HS-5 (cell line): ENCODE data around the gene NINL.
"Not testable (repeated sequence)": the region's sequence is repeated elsewhere in the genome, so short reads cannot be mapped to it uniquely, and the experiment has no call there.

Experiments used
- DNase-seq: peaks from one replicate; pipeline ENCODE4 v3.0.0-alpha.2; 2012; ENCODE audit warnings: low read depth

NINL gene

DNA sequence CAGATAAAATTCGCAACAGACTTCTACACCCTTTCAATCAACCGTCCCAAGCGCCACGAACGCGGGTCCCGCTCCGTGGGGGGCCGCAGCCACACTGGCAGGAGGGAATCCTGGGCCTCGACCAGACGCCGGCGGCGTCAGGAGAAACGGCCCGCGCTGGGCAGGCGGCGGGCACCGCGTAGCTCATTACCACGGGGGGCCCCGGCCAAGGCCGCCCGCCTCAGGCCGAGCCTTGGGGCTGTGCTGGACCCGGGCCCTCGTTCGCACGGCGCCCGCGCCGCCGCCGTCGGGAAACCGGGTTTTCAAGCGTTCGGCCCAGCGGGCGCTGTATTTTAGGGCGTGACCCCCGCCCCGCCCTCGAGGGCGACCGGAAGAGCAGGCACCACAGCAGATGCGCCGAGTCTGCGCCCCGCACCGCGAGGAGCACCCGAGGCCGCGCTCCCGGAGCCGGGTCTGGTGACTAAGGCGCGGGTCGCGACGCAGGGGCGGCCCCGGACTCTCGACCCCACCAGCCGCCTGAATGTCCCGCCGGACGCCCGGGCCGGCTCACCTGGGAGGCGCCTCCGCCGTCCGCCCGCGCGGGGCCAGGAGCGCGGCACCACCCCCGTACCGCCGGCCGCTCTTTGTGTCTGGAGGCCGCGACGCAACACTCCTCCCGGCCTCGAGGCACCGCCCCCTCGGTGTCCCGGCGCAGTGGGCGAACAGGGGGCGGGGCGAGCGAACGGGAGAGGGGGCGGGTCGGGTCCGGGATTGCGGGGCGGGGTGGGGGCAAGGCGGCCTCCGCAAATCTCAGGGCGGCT lies at the start of gene NINL:
NINL (minus strand) TSS at position 627 of the 800 bp plus-strand sequence. CDS start 58,944 bp downstream, outside the sequence.
- no peak for DNase-seq

DNA sequence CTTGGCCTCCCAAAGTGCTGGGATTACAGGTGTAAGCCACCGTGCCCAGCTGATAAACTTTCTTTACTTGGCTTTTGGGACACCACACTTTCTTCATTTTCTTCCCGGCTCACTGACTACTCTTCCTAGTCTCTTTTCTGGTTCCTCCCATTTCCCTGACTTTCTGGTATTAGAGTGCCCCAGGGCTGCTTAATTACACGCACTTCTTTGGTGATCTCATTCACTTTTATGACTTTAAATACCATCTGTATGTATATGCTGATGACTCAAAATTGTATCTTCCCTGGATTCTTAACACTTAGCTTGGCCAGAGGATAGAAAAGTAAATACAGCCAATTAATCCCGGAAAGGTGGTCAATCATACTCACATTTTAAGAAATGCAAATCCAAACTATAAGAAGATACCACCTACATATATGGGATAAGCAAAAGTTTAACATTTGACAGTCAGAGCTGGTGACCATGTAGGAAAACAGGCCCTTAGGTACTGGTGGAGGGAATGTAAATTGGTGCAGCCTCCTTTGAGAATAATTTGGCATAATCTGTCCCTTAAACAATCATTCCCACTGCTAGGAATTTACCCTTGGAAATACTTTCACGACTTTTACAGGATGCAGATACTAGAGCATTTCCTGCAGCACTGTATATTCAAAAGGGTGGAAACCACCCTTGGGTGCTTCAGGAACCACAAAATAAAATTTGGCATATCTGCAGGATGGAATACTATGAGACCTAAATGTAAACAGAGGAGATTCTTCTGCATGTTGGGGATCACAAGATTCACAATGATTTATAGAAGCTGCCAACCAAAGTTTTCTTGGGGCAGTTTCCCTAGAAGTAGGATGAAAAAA lies 47.8 kb upstream of the NINL start:
- DNase-seq, result peak; percentile 64

DNA sequence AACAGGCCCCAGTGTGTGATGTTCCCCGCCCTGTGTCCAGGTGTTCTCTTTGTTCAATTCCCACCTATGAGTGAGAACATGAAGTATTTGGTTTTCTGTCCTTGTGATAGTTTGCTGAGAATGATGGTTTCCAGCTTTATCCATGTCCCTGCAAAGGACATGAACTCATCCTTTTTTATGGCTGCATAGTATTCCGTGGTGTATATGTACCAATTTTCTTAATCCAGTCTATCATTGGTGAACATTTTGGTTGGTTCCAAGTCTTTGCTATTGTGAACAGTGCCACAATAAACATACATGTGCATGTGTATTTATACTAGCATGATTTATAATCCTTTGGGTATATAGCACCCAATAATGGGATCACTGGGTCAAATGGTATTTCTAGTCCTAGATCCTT lies 45.3 kb upstream of the NINL start:
- DNase-seq, result not testable (repeated sequence)

GRCh38 chr20:25629816-25630499 lies 44.6 kb upstream of the NINL start:
- no peak for DNase-seq

DNA sequence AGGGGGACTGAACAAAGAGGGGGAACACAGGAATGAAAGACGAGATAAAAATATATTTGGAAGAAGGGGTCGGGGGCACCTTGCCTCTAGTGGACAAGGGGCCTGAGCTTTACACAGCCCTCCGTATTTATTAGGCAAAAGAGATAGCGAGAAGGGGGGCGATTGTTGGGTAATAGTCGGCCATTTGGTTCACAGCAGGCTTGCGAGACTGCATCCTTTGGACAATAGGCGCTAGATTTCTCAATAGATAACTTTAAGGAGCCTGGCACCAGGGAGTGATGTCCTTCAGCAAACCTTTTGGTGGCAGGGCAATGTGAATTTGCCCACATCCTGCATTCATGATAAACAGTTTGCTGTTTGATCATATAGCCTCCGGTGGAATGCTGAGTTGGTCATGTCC lies 41.4 kb upstream of the NINL start:
- no peak for DNase-seq

DNA sequence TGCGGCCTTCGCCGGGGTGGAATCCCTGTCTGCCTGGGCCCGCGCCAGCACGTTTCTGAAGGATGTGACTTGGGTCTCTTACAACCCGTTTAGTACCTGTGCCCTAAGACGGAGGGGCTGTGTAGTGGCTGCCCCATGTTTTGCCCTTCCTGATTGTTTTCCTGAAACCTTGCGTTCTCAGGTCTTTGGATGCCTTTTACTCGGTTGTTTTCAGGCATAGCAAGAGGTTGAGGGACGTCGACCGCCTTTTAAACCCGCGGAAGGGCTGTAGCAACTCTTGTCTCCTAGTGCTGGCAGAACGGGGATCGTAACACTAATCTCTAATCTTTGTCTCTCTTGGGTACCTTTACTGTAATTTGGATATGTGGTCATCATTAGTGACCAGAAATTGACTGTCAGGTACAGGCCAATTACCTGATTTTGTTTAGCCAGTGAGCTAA lies 39.2 kb upstream of the NINL start:
- DNase-seq, result peak; percentile 20

DNA sequence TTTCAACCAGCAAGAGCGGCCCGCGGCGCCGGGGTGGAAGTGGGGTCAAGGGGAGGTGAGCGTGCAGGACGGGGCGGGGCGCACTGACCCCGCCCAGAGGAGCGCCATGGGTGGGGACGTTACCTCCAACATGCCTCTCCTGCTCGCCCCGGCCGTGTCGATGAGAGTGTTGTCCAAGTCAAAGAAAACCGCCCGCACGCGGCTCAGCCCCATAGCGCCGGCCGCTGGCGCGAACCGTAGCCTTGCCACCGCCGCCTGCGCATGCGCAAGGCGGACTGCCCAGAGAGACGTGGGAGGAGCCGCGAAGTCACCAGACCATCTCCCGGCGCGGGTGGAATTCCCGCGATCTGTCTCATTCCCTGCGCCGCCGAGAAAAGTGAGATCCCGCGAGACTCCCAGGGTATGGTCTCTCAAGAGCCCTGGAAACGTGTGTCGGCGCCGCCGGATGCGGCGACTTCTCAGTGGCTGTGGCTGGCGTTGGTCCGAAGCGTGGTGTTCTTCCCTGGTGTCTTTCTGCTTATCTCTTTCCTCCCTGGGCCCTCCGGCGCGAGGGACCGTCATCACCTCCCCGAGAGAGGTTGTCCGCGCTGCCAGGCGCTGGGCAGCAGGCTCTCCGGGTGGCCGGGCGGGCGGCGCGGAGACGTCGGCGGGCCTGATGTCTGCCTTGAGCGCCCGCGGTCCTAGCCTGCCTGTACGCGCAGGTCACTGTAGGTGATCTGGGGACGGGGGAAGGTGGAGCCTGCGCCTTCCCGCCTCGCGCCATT lies 38.6 kb upstream of the NINL start, which contains the start of gene NANP:
NANP (minus strand) TSS at position 279 of the 764 bp plus-strand sequence; CDS start at position 213, 66 bp downstream.
- peak; percentile 95 for DNase-seq

- DNase-seq, result peak; percentile 11
Observed at GRCh38 chr20:25623225-25623735, 37.9 kb upstream of the NINL start.

DNA sequence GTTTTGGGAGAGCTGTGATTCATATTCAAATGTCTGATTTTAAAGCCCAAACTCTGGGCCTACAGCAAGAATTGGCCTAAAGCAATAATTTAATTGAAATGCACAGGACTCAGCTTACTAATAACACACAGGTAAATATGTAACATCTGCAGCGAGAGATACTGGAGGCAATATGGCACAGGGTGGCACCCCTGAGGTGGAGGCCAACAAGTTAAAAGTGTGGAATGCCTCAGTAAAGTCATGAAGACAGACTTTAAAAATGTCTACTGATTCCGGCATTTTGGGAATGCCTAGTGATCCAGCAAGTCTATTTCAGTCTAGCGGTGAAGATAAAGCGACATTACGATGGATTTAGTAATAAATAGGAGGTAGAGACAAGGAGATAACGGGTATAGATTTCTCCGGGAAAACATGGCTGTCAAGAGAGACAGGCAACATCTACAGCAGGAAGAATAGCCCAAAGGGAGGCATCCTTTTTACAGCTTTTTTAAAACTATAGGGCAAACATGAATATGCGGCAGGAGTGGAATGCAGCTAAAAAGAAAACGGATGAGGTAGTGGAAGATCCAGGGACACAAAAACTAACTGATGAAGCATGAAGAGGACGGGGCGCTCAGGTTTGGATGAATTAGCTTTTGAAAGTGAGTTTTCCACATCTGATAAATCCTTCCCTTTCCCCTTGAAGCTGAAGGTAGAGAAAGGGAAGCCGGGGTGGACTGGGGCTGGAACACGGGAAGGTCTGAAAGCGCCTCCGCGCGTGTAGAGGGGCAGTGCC lies 37.3 kb upstream of the NINL start:
- DNase-seq, result peak; percentile 3

- DNase-seq, result no peak
Observed at GRCh38 chr20:25622049-25622448, 36.7 kb upstream of the NINL start.

GRCh38 chr20:25619514-25619913 lies 34.2 kb upstream of the NINL start:
- no peak for DNase-seq

- DNase-seq, result no peak
Observed at GRCh38 chr20:25608774-25609173, 23.4 kb upstream of the NINL start.

DNA sequence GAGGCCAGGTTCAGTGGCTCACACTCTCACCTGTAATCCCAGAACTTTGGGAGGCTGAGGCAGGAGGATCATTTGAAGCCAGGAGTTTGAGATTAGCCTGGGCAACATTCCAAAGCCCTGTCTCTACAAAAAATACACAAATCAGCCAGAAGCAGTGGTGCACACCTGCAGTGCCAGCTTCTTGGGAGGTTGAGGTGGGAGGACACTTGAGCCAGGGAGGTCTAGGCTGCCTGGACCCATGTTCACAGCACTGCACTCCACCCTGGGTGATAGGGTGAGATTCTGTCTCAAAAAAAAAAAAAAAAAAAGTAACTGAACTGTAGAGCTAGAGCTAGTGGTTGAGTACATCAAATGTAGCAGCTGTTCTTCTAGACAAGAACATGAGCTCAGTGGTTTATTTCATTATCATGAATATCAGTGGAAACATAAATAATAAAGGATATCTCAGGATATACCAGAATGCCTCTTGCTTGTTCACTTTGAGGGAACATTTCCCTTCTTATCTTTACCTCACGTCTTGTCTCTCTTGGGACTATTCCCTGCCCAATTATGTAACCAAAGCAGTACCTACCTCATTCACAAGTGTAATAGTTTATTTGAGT lies 20.9 kb upstream of the NINL start:
- no peak for DNase-seq

- no peak for DNase-seq
Observed at GRCh38 chr20:25605148-25605547, 19.8 kb upstream of the NINL start.

DNA sequence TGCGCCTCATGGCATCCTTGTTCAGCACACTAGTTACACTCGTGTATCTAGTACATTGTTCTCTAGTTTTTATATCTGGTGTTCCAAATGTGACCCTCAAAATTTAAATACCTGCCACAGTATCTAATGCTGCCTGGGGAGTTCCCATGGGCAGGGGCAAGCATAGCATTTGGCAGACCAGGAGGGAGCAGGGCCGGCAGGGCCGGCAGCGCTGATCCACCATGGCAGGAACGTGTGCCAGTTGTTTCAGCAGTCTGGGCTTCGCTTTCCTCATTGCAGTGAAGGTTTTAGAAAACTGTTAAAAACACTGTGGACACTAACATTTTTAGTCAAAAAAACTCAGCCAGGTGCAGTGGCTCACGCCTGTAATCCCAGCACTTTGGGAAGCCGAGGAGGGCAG lies 19.3 kb upstream of the NINL start:
- DNase-seq, result no peak

DNA sequence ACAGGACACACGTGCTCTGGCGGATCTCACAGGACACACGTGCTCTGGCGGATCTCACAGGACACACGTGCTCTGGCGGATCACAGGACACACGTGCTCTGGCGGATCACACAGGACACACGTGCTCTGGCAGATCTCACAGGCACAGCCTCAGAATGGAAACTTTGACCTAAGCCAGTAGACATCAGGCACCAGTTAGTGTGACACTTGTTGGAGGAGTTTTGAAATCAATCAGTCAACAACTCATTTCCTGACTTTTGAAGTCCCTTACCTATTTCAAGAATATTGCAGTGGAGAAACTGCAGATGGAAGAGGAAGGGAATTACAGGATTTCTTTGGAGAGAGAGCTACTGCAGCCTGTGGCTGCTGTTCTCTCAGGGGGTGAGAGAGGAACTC lies 17.6 kb upstream of the NINL start:
- not testable (repeated sequence) for DNase-seq

DNA sequence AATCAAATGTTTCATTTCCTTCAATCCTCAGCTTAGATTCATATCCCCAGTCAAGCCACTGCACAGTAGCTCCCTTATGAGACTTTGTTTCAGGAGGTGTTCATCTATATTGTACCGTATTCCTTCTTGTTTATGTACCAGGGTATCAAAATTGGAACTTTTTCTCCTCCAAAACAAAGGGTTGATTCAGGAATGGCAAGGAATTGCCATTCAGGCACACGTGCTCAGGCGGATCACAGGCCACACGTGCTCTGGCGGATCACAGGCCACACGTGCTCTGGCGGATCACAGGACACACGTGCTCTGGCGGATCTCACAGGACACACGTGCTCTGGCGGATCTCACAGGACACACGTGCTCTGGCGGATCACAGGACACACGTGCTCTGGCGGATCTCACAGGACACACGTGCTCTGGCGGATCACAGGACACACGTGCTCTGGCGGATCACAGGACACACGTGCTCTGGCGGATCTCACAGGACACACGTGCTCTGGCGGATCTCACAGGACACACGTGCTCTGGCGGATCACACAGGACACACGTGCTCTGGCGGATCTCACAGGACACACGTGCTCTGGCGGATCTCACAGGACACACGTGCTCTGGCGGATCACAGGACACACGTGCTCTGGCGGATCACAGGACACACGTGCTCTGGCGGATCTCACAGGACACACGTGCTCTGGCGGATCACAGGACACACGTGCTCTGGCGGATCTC lies 17.0 kb upstream of the NINL start:
- not testable (repeated sequence) for DNase-seq

DNA sequence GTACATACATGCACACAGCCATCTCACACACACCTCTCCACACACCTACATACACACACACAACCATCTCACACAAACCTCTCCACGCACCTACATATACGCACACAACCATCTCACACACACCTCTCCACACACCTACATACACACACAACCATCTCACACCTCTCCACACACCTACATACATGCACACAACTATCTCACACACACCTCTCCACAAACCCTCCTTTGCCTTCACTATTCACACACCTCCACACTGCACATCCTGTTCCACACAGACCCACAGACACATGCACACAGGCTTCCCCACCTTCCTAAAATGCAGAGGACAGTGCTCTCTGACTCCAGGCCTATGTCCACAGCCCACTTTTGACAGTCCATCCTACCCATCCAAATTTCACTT lies 16.3 kb upstream of the NINL start:
- DNase-seq, result no peak

- no peak for DNase-seq
Observed at GRCh38 chr20:25600632-25601031, 15.3 kb upstream of the NINL start.
